Measurements from ENCODE around the gene MAP1B.

Gene MAP1B

GRCh38 chr5:72210888-72211678 is 103.8 kb downstream of the MAP1B start:
- no peak for DNase-seq (ENCODE audit: low read depth, low spot score)
- peak overlapping the region; percentile 79 for H3K27ac ChIP-seq

- H3K27ac ChIP-seq: no peak overlapping the region
- no peak for DNase-seq (ENCODE audit: low read depth, low spot score)
Measured at GRCh38 chr5:72212171-72212570, 104.9 kb downstream of the MAP1B start.

GRCh38 chr5:72213482-72213881 is 106.2 kb downstream of the MAP1B start:
- DNase-seq (ENCODE audit: low read depth, low spot score): no peak
- H3K27ac ChIP-seq: no peak overlapping the region

- DNase-seq (ENCODE audit: low read depth, low spot score): no peak
Measured at GRCh38 chr5:72214168-72214567, 106.9 kb downstream of the MAP1B start.

GRCh38 chr5:72216756-72217155 is 109.5 kb downstream of the MAP1B start:
- no peak for DNase-seq (ENCODE audit: low read depth, low spot score)

More at GRCh38 chr5:72214168-72214567, 106.9 kb downstream of the MAP1B start:
- H3K27ac ChIP-seq: no peak overlapping the region

GRCh38 chr5:72221099-72221498 is 113.8 kb downstream of the MAP1B start:
- no peak for DNase-seq (ENCODE audit: low read depth, low spot score)
- no peak overlapping the region for H3K27ac ChIP-seq

More at GRCh38 chr5:72216756-72217155, 109.5 kb downstream of the MAP1B start:
- no peak overlapping the region for H3K27ac ChIP-seq

GRCh38 chr5:72221541-72221940 is 114.3 kb downstream of the MAP1B start:
- DNase-seq (ENCODE audit: low read depth, low spot score): no peak
- H3K27ac ChIP-seq: no peak overlapping the region

GRCh38 chr5:72222521-72222920 is 115.2 kb downstream of the MAP1B start:
- no peak for DNase-seq (ENCODE audit: low read depth, low spot score)
- no peak overlapping the region for H3K27ac ChIP-seq

- no peak for DNase-seq (ENCODE audit: low read depth, low spot score)
- no peak overlapping the region for H3K27ac ChIP-seq
Measured at GRCh38 chr5:72223371-72223770, 116.1 kb downstream of the MAP1B start.

- no peak overlapping the region for H3K27ac ChIP-seq
- no peak for DNase-seq (ENCODE audit: low read depth, low spot score)
Measured at GRCh38 chr5:72224946-72225463, 117.7 kb downstream of the MAP1B start.

GRCh38 chr5:72225741-72226140 is 118.5 kb downstream of the MAP1B start:
- DNase-seq (ENCODE audit: low read depth, low spot score): no peak
- H3K27ac ChIP-seq: no peak overlapping the region

- H3K27ac ChIP-seq: no peak overlapping the region
- DNase-seq (ENCODE audit: low read depth, low spot score): no peak
Measured at GRCh38 chr5:72226950-72227349, 119.7 kb downstream of the MAP1B start.

- no peak overlapping the region for H3K27ac ChIP-seq
- DNase-seq (ENCODE audit: low read depth, low spot score): no peak
Measured at GRCh38 chr5:72228960-72229359, 121.7 kb downstream of the MAP1B start.

- no peak overlapping the region for H3K27ac ChIP-seq
- no peak for DNase-seq (ENCODE audit: low read depth, low spot score)
Measured at GRCh38 chr5:72231991-72232703, 124.9 kb downstream of the MAP1B start.

- no peak overlapping the region for H3K27ac ChIP-seq
- DNase-seq (ENCODE audit: low read depth, low spot score): no peak
Measured at GRCh38 chr5:72232838-72233237, 125.6 kb downstream of the MAP1B start.

GRCh38 chr5:72233835-72234234 is 126.6 kb downstream of the MAP1B start:
- DNase-seq (ENCODE audit: low read depth, low spot score): no peak
- no peak overlapping the region for H3K27ac ChIP-seq

GRCh38 chr5:72234265-72234700 is 127.0 kb downstream of the MAP1B start:
- DNase-seq (ENCODE audit: low read depth, low spot score): peak; percentile 45
- H3K27ac ChIP-seq: peak overlapping the region; percentile 43

GRCh38 chr5:72234868-72235267 is 127.6 kb downstream of the MAP1B start:
- no peak for DNase-seq (ENCODE audit: low read depth, low spot score)
- H3K27ac ChIP-seq: peak overlapping the region; percentile 43

- DNase-seq (ENCODE audit: low read depth, low spot score): no peak
- no peak overlapping the region for H3K27ac ChIP-seq
Measured at GRCh38 chr5:72235725-72236124, 128.4 kb downstream of the MAP1B start.

GRCh38 chr5:72237415-72237814 is 130.1 kb downstream of the MAP1B start:
- no peak for DNase-seq (ENCODE audit: low read depth, low spot score)
- no peak overlapping the region for H3K27ac ChIP-seq

- H3K27ac ChIP-seq: no peak overlapping the region
- DNase-seq (ENCODE audit: low read depth, low spot score): no peak
Measured at GRCh38 chr5:72237879-72238278, 130.6 kb downstream of the MAP1B start.
